Activated T-helper 17 cell treated with anti-CD3 and anti-CD28 coated beads, Interleukin-2, amount 50 U/mL, for 72 hours (primary cell): ENCODE results near the gene LCN9. TPM values are rescaled to one million over a fixed set of nuclear protein-coding genes. Genes with fewer than 3 reads are reported as not detected.

ENCODE experiments used
- ATAC-seq: fragments of 150-1000 bp; cut with Tn5 transposase; replicated peaks from 2 replicates; pipeline ENCODE4 v1.10.0; 2021; ENCODE audit warnings: mild to moderate bottlenecking, moderate library complexity
- H3K27ac Mint-ChIP-seq: one replicate; pipeline ENCODE4 v1.8.0; 2022; ENCODE audit warnings: mixed read lengths
- H3K27me3 Mint-ChIP-seq: one replicate; pipeline ENCODE4 v1.8.0; 2022; ENCODE audit warnings: mixed read lengths
- H3K36me3 Mint-ChIP-seq: one replicate; pipeline ENCODE4 v1.8.0; 2022; ENCODE audit warnings: low read depth, mild to moderate bottlenecking, mixed read lengths
- H3K4me1 Mint-ChIP-seq: one replicate; pipeline ENCODE4 v1.8.0; 2022; ENCODE audit warnings: mixed read lengths
- H3K4me3 Mint-ChIP-seq: one replicate; pipeline ENCODE4 v1.8.0; 2022; ENCODE audit warnings: mild to moderate bottlenecking, mixed read lengths
- H3K9me3 Mint-ChIP-seq: one replicate; pipeline ENCODE4 v1.8.0; 2022; ENCODE audit warnings: mixed read lengths
- total RNA-seq, 2 donors: library from RNA; stranded (reverse); gene quantifications; one replicate each; pipeline ENCODE4 v1.2.3, GENCODE V29; 2022

LCN9 gene
- total RNA-seq, 2 donors from 2014 or later = not detected

- Mint-ChIP-seq H3K36me3 (no peaks in the 10 kb centered on the region), H3K4me3 (no peak overlapping the region), H3K27me3 (no peaks in the 10 kb centered on the region), H3K27ac (no peak overlapping the region), H3K4me1 (no peaks in the 10 kb centered on the region), H3K9me3 (no peaks in the 10 kb centered on the region)
- ATAC-seq = no peak
These were observed 10.8 kb downstream of the LCN9 start for GRCh38 chr9:135673941-135674340.

GRCh38 chr9:135674977-135675376, 11.9 kb downstream of the LCN9 start:
- no peak overlapping the region for H3K27ac Mint-ChIP-seq
- H3K36me3 Mint-ChIP-seq = no peaks in the 10 kb centered on the region
- H3K27me3 Mint-ChIP-seq = no peaks in the 10 kb centered on the region
- H3K4me1 Mint-ChIP-seq = no peaks in the 10 kb centered on the region
- no peak overlapping the region for H3K4me3 Mint-ChIP-seq
- no peaks in the 10 kb centered on the region for H3K9me3 Mint-ChIP-seq
- no peak for ATAC-seq

- ATAC-seq = no peak
- Mint-ChIP-seq H3K36me3 (no peaks in the 10 kb centered on the region), H3K27ac (no peak overlapping the region), H3K4me3 (no peak overlapping the region), H3K27me3 (no peaks in the 10 kb centered on the region), H3K4me1 (no peaks in the 10 kb centered on the region), H3K9me3 (no peaks in the 10 kb centered on the region)
These were observed 13.8 kb downstream of the LCN9 start for GRCh38 chr9:135676891-135677290.

GRCh38 chr9:135677641-135678168, 14.6 kb downstream of the LCN9 start:
- Mint-ChIP-seq H3K27ac (no peak overlapping the region), H3K4me3 (no peak overlapping the region), H3K27me3 (peaks cover 3% of the 10 kb centered on the region), H3K9me3 (no peaks in the 10 kb centered on the region), H3K36me3 (no peaks in the 10 kb centered on the region), H3K4me1 (no peaks in the 10 kb centered on the region)
- no peak for ATAC-seq

GRCh38 chr9:135678236-135679017, 15.3 kb downstream of the LCN9 start:
- Mint-ChIP-seq H3K27ac (no peak overlapping the region), H3K4me1 (no peaks in the 10 kb centered on the region), H3K9me3 (no peaks in the 10 kb centered on the region), H3K4me3 (no peak overlapping the region), H3K36me3 (no peaks in the 10 kb centered on the region), H3K27me3 (peaks cover 3% of the 10 kb centered on the region)
- no peak for ATAC-seq

- no peaks in the 10 kb centered on the region for H3K9me3 Mint-ChIP-seq
- no peak overlapping the region for H3K4me3 Mint-ChIP-seq
- ATAC-seq = no peak
- H3K27ac Mint-ChIP-seq = no peak overlapping the region
- peaks cover 8% of the 10 kb centered on the region for H3K27me3 Mint-ChIP-seq
- H3K4me1 Mint-ChIP-seq = no peaks in the 10 kb centered on the region
- H3K36me3 Mint-ChIP-seq = no peaks in the 10 kb centered on the region
These were observed 16.9 kb downstream of the LCN9 start for GRCh38 chr9:135680056-135680455.

GRCh38 chr9:135681161-135681560, 18.1 kb downstream of the LCN9 start:
- Mint-ChIP-seq H3K27me3 (peaks cover 8% of the 10 kb centered on the region), H3K4me3 (no peak overlapping the region), H3K9me3 (no peaks in the 10 kb centered on the region), H3K36me3 (no peaks in the 10 kb centered on the region), H3K4me1 (no peaks in the 10 kb centered on the region), H3K27ac (no peak overlapping the region)
- no peak for ATAC-seq

GRCh38 chr9:135683401-135684034, 20.4 kb downstream of the LCN9 start:
- Mint-ChIP-seq H3K4me1 (no peaks in the 10 kb centered on the region), H3K4me3 (no peak overlapping the region), H3K36me3 (no peaks in the 10 kb centered on the region), H3K27ac (no peak overlapping the region), H3K9me3 (no peaks in the 10 kb centered on the region), H3K27me3 (peaks cover 8% of the 10 kb centered on the region)
- ATAC-seq = no peak

GRCh38 chr9:135684691-135685090, 21.6 kb downstream of the LCN9 start:
- Mint-ChIP-seq H3K27ac (no peak overlapping the region), H3K4me1 (no peaks in the 10 kb centered on the region), H3K27me3 (peaks cover 8% of the 10 kb centered on the region), H3K36me3 (no peaks in the 10 kb centered on the region), H3K4me3 (no peak overlapping the region), H3K9me3 (no peaks in the 10 kb centered on the region)
- ATAC-seq = no peak

GRCh38 chr9:135687216-135687615, 24.1 kb downstream of the LCN9 start:
- Mint-ChIP-seq H3K36me3 (no peaks in the 10 kb centered on the region), H3K9me3 (no peaks in the 10 kb centered on the region), H3K4me1 (no peaks in the 10 kb centered on the region)

GRCh38 chr9:135689011-135689410, 25.9 kb downstream of the LCN9 start:
- Mint-ChIP-seq H3K9me3 (no peaks in the 10 kb centered on the region), H3K27ac (no peak overlapping the region), H3K27me3 (peaks cover 5% of the 10 kb centered on the region), H3K4me3 (no peak overlapping the region), H3K36me3 (no peaks in the 10 kb centered on the region), H3K4me1 (no peaks in the 10 kb centered on the region)
- no peak for ATAC-seq

More at GRCh38 chr9:135687216-135687615, 24.1 kb downstream of the LCN9 start:
- ATAC-seq = no peak
- H3K27me3 Mint-ChIP-seq = peaks cover 11% of the 10 kb centered on the region
- H3K4me3 Mint-ChIP-seq = no peak overlapping the region
- H3K27ac Mint-ChIP-seq = no peak overlapping the region

- no peaks in the 10 kb centered on the region for H3K4me1 Mint-ChIP-seq
- no peaks in the 10 kb centered on the region for H3K9me3 Mint-ChIP-seq
- ATAC-seq = no peak
- no peak overlapping the region for H3K4me3 Mint-ChIP-seq
- no peaks in the 10 kb centered on the region for H3K36me3 Mint-ChIP-seq
- peaks cover 5% of the 10 kb centered on the region for H3K27me3 Mint-ChIP-seq
- no peak overlapping the region for H3K27ac Mint-ChIP-seq
These were observed 27.9 kb downstream of the LCN9 start for GRCh38 chr9:135690836-135691570.

GRCh38 chr9:135692410-135692809, 29.3 kb downstream of the LCN9 start:
- Mint-ChIP-seq H3K4me3 (no peak overlapping the region), H3K27ac (no peak overlapping the region), H3K4me1 (no peaks in the 10 kb centered on the region), H3K9me3 (no peaks in the 10 kb centered on the region), H3K36me3 (no peaks in the 10 kb centered on the region), H3K27me3 (peaks cover 5% of the 10 kb centered on the region)
- peak; percentile 16 for ATAC-seq

- Mint-ChIP-seq H3K4me1 (no peaks in the 10 kb centered on the region), H3K4me3 (no peak overlapping the region), H3K36me3 (no peaks in the 10 kb centered on the region), H3K27ac (no peak overlapping the region), H3K9me3 (no peaks in the 10 kb centered on the region), H3K27me3 (peaks cover 5% of the 10 kb centered on the region)
- no peak for ATAC-seq
These were observed 30.2 kb downstream of the LCN9 start for GRCh38 chr9:135693265-135693664.
